Breast epithelium (tissue), 3 donors: ENCODE results near the gene SUCLG1.

Experiments used
- CTCF ChIP-seq, 3 donors: fragments of 450-650 bp; IDR thresholded peaks; one replicate each; pipeline ENCODE4 v1.5.1; 2016 to 2017; ENCODE audit warnings: antibody characterized with exemption in 3 of 3, mild to moderate bottlenecking in 3 of 3, moderate library complexity in 3 of 3
- POLR2A ChIP-seq: fragments of 450-650 bp; IDR thresholded peaks from one replicate; pipeline ENCODE4 v1.6.1; 2016; ENCODE audit warnings: antibody characterized with exemption, mild to moderate bottlenecking, moderate library complexity
- POLR2AphosphoS5 ChIP-seq, 3 donors: sonication (generic); formaldehyde crosslinking; IDR thresholded peaks; one replicate each; pipeline ENCODE4 v1.6.1; 2017; ENCODE audit warnings: antibody characterized with exemption in 3 of 3

- no peak for TF ChIP-seq POLR2AphosphoS5 (IDR thresholded peaks at IDR 0.05)
- no peak for TF ChIP-seq CTCF (IDR thresholded peaks at IDR 0.05)
- TF ChIP-seq POLR2A = no peak
These were observed 8.5 kb downstream of the SUCLG1 start for GRCh38 chr2:84450288-84451227.
